PC-3 (cell line): ENCODE measurements around the gene GALNT18. TPM values are rescaled to one million over a fixed set of nuclear protein-coding genes. Genes with fewer than 3 reads are reported as not detected.

Experiments
- ATAC-seq: fragments of 200-7000 bp; cut with Tn5 transposase; 2 replicates; pipeline ENCODE4 v1.9.1; 2020; ENCODE audit warnings: mild to moderate bottlenecking, moderate library complexity
- BruUV-seq: library from RNA; stranded (reverse); fragments of 400-500 nt; replicated peaks from 2 replicates; lab custom pipeline; 2021; lab: Mats Ljungman, UMichigan
- CTCF ChIA-PET: fragments of 300-600 bp; sonication (Branson Sonifier 250); formaldehyde crosslinking; loops from one replicate; lab custom pipeline; 2022; ENCODE audit warnings: antibody characterized with exemption; lab: Charles Lee
- POLR2A ChIA-PET: fragments of 300-600 bp; sonication (Branson Sonifier 250); formaldehyde crosslinking; loops from one replicate; lab custom pipeline; 2022; ENCODE audit warnings: antibody characterized with exemption; ENCODE audit not compliant: unreplicated experiment; lab: Charles Lee
- DNase-seq: peaks from one replicate; pipeline ENCODE4 v3.0.0-alpha.2; 2015
- H2AFZ ChIP-seq: fragments of 300-600 bp; sonication (generic); 2 replicates; pipeline ENCODE4 v1.6.0; 2016; ENCODE audit warnings: antibody characterized with exemption, low read length
- H3F3A ChIP-seq: fragments of 300-600 bp; sonication (generic); one replicate; pipeline ENCODE4 v1.6.0; 2017; ENCODE audit warnings: antibody characterized with exemption, low read length, control low read depth, mild to moderate bottlenecking; ENCODE audit not compliant: unreplicated experiment
- H3K27ac ChIP-seq: fragments of 300-600 bp; sonication (generic); 2 replicates; pipeline ENCODE4 v1.5.1; 2016; ENCODE audit warnings: mild to moderate bottlenecking, low read length
- H3K27me3 ChIP-seq: fragments of 300-600 bp; sonication (generic); 2 replicates; pipeline ENCODE4 v1.6.1; 2016; ENCODE audit warnings: low read length, mixed read lengths
- H3K36me3 ChIP-seq: fragments of 300-600 bp; sonication (generic); 2 replicates; pipeline ENCODE4 v1.6.1; 2016; ENCODE audit warnings: low read depth, mixed run types, low read length, mixed read lengths
- H3K4me1 ChIP-seq: fragments of 300-600 bp; sonication (generic); 2 replicates; pipeline ENCODE4 v1.5.1; 2016; ENCODE audit warnings: low read length; ENCODE audit not compliant: insufficient read depth
- H3K4me2 ChIP-seq: fragments of 300-600 bp; sonication (generic); 2 replicates; pipeline ENCODE4 v1.6.0; 2016; ENCODE audit warnings: low read length
- H3K4me3 ChIP-seq: fragments of 300-600 bp; sonication (generic); 2 replicates; pipeline ENCODE4 v1.5.1; 2016; ENCODE audit warnings: mild to moderate bottlenecking, low read length, mixed read lengths
- H3K79me2 ChIP-seq: fragments of 300-600 bp; sonication (generic); 2 replicates; pipeline ENCODE4 v1.6.1; 2017; ENCODE audit warnings: low read length, mixed read lengths
- H3K9ac ChIP-seq: fragments of 300-600 bp; sonication (generic); 2 replicates; pipeline ENCODE4 v1.6.0; 2016; ENCODE audit warnings: mild to moderate bottlenecking, low read length
- H3K9me2 ChIP-seq: fragments of 300-600 bp; sonication (generic); replicated peaks from 2 replicates; pipeline ENCODE4 v1.6.1; 2016; ENCODE audit warnings: mixed run types, low read length, mixed read lengths
- H3K9me3 ChIP-seq: fragments of 300-600 bp; sonication (generic); 2 replicates; pipeline ENCODE4 v1.6.1; 2016; ENCODE audit warnings: low read length, mixed read lengths
- H4K20me1 ChIP-seq: fragments of 300-600 bp; sonication (generic); 2 replicates; pipeline ENCODE4 v1.6.1; 2016; ENCODE audit warnings: low read length, mixed read lengths
- EZH2 ChIP-seq: fragments of 300-600 bp; sonication (generic); IDR thresholded peaks from one replicate; pipeline ENCODE4 v1.6.1; 2017; ENCODE audit warnings: antibody characterized with exemption, mild to moderate bottlenecking, low read length; ENCODE audit not compliant: unreplicated experiment
- EZH2phosphoT487 ChIP-seq: fragments of 300-600 bp; sonication (generic); IDR thresholded peaks from 2 replicates; pipeline ENCODE4 v1.6.1; 2018; ENCODE audit warnings: mild to moderate bottlenecking, antibody characterized with exemption, low read length, borderline replicate concordance
- intact Hi-C: fragments of 100-400 bp; cut with micrococcal nuclease; formaldehyde crosslinking; loops from 2 replicates; pipeline ENCODE4 v1.9.0; 2023
- total RNA-seq: library from RNA; depleted of rRNA; stranded (reverse); fragments of >200 nt; gene quantifications from 2 replicates; pipeline ENCODE4 v1.2.3, GENCODE V29; 2014
- TF ChIP-seq, protein P1 (sequence below): fragments of 300-600 bp; sonication (generic); conservative IDR thresholded peaks from 2 replicates; pipeline ENCODE4 v1.5.1; 2017; ENCODE audit warnings: antibody characterized with exemption, low read depth, mild to moderate bottlenecking, low read length

GALNT18 gene
- total RNA-seq, 1 experiment from 2014 or later = 34.5 TPM

DNA sequence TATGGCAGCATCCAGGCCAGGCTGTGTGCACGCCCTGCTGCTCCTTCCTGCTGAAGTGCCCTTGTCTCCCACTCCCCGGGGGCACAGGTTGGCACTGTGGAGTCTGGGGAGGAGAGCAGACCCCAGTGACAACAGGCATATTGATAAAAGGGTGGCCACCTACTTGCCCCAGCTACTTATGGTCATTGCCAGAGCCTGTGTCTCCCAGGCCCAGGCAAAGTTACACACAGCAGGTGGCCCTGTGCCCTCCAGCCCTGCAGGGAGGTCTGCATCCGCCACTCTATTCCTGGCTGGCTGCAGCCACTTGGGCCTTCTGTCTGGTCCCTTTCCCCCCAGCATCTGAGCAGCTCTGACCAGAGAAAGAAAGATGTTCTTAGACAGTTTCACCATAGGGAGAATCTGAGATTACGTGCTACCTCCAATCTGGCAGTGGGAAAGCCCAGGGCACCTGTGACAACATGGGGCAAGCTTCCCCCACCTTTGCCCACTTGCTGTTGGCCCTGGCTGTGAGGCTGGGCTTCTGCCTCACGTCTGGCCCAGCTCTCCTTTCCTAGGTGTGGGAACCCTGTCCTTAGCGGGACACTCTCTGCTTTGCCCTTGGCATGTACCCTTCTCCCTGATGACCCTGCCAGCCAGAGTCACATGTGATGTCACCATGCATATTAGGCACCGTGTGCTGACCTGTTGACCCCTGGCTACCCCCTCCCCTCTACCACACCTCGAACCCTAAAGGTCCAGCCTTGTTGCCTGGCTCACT is 243.4 kb downstream of the GALNT18 start:
- no peak for TF ChIP-seq EZH2phosphoT487
- TF ChIP-seq, protein P1, sequence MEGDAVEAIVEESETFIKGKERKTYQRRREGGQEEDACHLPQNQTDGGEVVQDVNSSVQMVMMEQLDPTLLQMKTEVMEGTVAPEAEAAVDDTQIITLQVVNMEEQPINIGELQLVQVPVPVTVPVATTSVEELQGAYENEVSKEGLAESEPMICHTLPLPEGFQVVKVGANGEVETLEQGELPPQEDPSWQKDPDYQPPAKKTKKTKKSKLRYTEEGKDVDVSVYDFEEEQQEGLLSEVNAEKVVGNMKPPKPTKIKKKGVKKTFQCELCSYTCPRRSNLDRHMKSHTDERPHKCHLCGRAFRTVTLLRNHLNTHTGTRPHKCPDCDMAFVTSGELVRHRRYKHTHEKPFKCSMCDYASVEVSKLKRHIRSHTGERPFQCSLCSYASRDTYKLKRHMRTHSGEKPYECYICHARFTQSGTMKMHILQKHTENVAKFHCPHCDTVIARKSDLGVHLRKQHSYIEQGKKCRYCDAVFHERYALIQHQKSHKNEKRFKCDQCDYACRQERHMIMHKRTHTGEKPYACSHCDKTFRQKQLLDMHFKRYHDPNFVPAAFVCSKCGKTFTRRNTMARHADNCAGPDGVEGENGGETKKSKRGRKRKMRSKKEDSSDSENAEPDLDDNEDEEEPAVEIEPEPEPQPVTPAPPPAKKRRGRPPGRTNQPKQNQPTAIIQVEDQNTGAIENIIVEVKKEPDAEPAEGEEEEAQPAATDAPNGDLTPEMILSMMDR = no peak
- TF ChIP-seq EZH2 = no peak
- no peak overlapping the region for H2AFZ ChIP-seq
- ATAC-seq = no peak
- no peaks in the 10 kb centered on the region for H3K79me2 ChIP-seq
- POLR2A ChIA-PET = no interaction called here
- H3K4me2 ChIP-seq = no peak overlapping the region
- BruUV-seq = no TSS peak
- no peaks in the 10 kb centered on the region for H3F3A ChIP-seq
- no peaks in the 10 kb centered on the region for H3K4me1 ChIP-seq
- no peaks in the 10 kb centered on the region for H3K27me3 ChIP-seq
- intact Hi-C loops = no loop called here
- H3K9ac ChIP-seq = no peak overlapping the region
- H3K9me3 ChIP-seq = no peaks in the 10 kb centered on the region
- CTCF ChIA-PET = no interaction called here
- DNase-seq = no peak
- no peaks in the 10 kb centered on the region for H3K36me3 ChIP-seq
- no peaks in the 10 kb centered on the region for H3K9me2 ChIP-seq
- H4K20me1 ChIP-seq = no peaks in the 10 kb centered on the region
- no peak overlapping the region for H3K27ac ChIP-seq
- no peak overlapping the region for H3K4me3 ChIP-seq

DNA sequence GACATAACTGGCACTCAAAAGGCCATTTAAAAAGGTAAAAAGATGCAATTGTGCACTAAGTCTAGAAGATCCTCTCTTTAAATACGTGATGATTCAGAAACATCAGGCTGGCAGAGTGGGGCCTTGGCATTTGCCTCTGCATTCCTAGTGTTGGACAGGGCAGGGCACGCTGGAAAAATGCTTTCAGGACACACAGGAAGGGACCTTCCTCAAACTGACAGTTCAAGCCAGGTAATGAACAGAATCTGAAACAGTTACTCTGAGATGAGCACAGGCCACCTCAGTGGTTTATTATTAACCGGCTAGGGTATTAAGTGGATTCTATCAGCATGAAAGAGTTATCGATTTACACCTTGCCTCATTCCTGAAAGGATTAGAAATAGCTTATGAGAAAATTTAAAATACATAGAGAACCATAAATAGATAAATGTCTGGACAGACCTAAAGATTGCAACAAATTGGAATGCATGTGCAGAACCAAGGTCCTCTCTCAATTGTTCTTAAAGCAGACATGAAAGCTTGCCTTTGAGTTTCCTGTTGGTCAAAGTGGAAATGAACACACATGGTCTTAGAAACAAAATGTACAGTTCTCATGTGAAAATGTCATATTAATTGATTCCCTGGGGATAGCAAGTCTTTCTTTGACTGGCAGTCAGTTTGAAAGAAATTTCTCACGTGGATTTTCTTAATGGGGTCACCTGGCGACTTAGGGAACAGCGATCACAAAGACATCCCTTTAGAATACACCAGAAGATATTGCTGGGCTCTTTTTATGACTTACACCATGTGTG is 247.3 kb downstream of the GALNT18 start:
- Histone ChIP-seq H3K27me3 (no peaks in the 10 kb centered on the region), H3K4me1 (no peaks in the 10 kb centered on the region), H3K27ac (no peak overlapping the region), H2AFZ (no peak overlapping the region), H3K9ac (no peak overlapping the region), H3K36me3 (no peaks in the 10 kb centered on the region), H3K4me3 (no peak overlapping the region), H3F3A (no peaks in the 10 kb centered on the region), H3K9me3 (no peaks in the 10 kb centered on the region), H3K4me2 (no peak overlapping the region), H3K9me2 (no peaks in the 10 kb centered on the region), H4K20me1 (no peaks in the 10 kb centered on the region), H3K79me2 (no peaks in the 10 kb centered on the region)
- no peak for DNase-seq
- intact Hi-C loops = no loop called here
- no peak for ATAC-seq
- ChIA-PET CTCF (no interaction called here), POLR2A (no interaction called here)
- TF ChIP-seq EZH2phosphoT487 (no peak), EZH2 (no peak)
- TF ChIP-seq, protein P1 = no peak
- BruUV-seq = no TSS peak

DNA sequence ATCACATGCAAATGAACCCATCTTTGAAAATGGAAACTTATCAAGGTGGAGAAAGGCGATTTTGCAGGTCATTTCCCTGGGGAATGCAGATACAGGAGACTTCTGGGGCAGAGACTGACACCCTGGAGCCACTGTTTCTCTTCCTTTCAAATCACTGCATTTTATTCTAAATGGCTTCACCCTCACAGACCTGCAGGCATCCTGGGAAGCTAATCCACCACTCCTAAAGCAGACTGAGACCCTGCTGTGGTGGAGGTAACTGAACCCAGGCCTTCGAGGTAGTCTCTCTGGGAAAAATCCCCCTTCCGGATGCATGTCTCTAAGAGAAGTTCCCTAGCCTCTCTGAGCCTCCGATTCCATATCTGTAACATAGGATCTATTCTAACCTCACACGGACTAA is 247.9 kb downstream of the GALNT18 start:
- POLR2A ChIA-PET = no interaction called here
- BruUV-seq = no TSS peak
- no peaks in the 10 kb centered on the region for H4K20me1 ChIP-seq

More for the DNA sequence above, 247.9 kb downstream of the GALNT18 start:
- Histone ChIP-seq H3K4me1 (no peaks in the 10 kb centered on the region), H3K9me2 (no peaks in the 10 kb centered on the region), H3K4me3 (no peak overlapping the region), H3K79me2 (no peaks in the 10 kb centered on the region), H3F3A (no peaks in the 10 kb centered on the region), H3K9me3 (no peaks in the 10 kb centered on the region), H2AFZ (no peak overlapping the region), H3K4me2 (no peak overlapping the region), H3K36me3 (no peaks in the 10 kb centered on the region), H3K27ac (no peak overlapping the region), H3K9ac (no peak overlapping the region), H3K27me3 (no peaks in the 10 kb centered on the region)
- CTCF ChIA-PET = no interaction called here
- no peak for TF ChIP-seq EZH2phosphoT487
- DNase-seq (no peak), ATAC-seq (no peak)
- intact Hi-C loops = no loop called here
